Prostate gland (tissue), 2 donors: ENCODE data around the gene RNASE12. TPM values are rescaled to one million over a fixed set of nuclear protein-coding genes. Genes with fewer than 3 reads are reported as not detected.

Experiments
- DNase-seq: peaks from one replicate; pipeline ENCODE4 v3.0.0-alpha.2; 2019; ENCODE audit warnings: low spot score
- H3K27ac ChIP-seq, 2 donors: fragments of 200-600 bp; sonication (generic); 2 replicates each; pipeline ENCODE4 v1.5.1; 2017 to 2019
- H3K27me3 ChIP-seq: fragments of 200-600 bp; sonication (generic); replicated peaks from 2 replicates; pipeline ENCODE4 v1.5.1; 2019; ENCODE audit not compliant: insufficient read depth
- H3K36me3 ChIP-seq, 2 donors: fragments of 200-600 bp; sonication (generic); 1 replicate in 1 of 2; 2 replicates in 1 of 2; pipeline versions ENCODE4 v1.5.1 to v1.8.1; 2017 to 2019
- H3K4me1 ChIP-seq: fragments of 200-600 bp; sonication (generic); replicated peaks from 2 replicates; pipeline ENCODE4 v1.5.1; 2019
- H3K4me3 ChIP-seq, 2 donors: fragments of 200-600 bp; sonication (generic); 2 replicates each; pipeline ENCODE4 v1.5.1; 2017 to 2019
- H3K9me3 ChIP-seq: fragments of 200-600 bp; sonication (generic); 2 replicates; pipeline ENCODE4 v1.5.1; 2017
- POLR2A ChIP-seq: fragments of 450-650 bp; IDR thresholded peaks from one replicate; pipeline ENCODE4 v1.6.1; 2016; ENCODE audit warnings: antibody characterized with exemption, mild to moderate bottlenecking
- POLR2AphosphoS5 ChIP-seq: sonication (generic); formaldehyde crosslinking; IDR thresholded peaks from one replicate; pipeline ENCODE4 v1.6.1; 2017; ENCODE audit warnings: antibody characterized with exemption
- WGBS: methylation state at CpG from one replicate; pipeline ENCODE4 v1.1.5; 2018; 5-methylcytosine and 5-hydroxymethylcytosine counted together
- intact Hi-C: fragments of 100-400 bp; cut with DNase I; formaldehyde crosslinking; loops from one replicate; pipeline ENCODE4 v1.14.2; 2022
- total RNA-seq, 2 donors: library from RNA; depleted of rRNA; stranded (reverse); fragments of >200 nt; gene quantifications; one replicate each; pipeline ENCODE4 v1.1.0, GENCODE V29; 2016
- TF ChIP-seq, protein P1 (sequence below), 4 experiments: fragments of 200-600 bp in 2 of 4; fragments of 450-650 bp in 2 of 4; sonication (generic) in 2 of 4; IDR thresholded peaks; 1 replicate in 3 of 4; 2 replicates in 1 of 4; pipeline ENCODE4 v1.5.1; 2016 to 2019; ENCODE audit warnings: antibody characterized with exemption in 4 of 4, mild to moderate bottlenecking in 2 of 4, moderate library complexity in 2 of 4

The RNASE12 gene
- total RNA-seq, 2 donors from 2014 or later, result not detected

DNA sequence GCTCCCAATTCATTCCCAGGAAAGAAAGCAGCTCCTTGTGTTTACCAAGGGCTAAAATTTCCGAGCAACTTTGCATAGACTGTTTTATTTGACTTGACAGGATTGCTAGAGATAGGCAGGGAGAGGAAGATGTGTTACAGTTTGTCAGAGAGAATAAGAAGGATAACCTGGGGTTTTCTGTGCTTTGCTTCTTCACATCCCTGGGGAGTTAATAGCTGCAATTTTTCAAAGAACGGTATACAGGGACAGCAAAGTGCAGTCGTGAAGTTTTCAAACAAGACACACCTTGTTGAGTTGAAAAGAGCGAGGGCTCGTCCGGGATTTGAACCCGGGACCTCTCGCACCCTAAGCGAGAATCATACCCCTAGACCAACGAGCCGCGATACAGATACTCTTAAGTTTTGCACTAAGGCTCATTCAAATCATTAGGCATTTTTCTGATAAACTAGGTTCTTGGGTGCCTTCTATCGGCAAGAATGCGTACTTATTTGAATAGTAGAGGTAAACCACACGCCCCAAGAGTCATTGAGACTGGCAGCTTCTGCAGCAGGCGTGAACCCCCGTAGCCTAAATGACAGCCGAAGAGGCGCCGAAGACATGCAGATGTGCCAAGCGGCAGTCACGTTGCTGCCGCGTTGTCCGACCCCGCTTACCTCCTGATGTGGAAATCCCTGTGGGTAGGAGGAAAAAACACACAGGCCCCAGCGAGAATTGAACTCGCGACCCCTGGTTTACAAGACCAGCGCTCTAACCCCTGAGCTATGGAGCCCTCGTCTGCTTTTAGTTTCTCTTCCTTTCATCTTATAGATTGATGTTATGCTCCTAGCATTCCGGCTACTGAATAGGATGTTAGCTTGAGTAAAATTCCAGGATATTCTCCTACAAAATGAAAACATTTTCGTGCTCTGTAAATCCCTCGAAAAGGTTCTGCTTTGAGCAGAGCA, 22.2 kb upstream of the RNASE12 start:
- no peaks in the 10 kb centered on the region for H3K4me1 ChIP-seq
- WGBS, result under 1% methylated on average over 34 of the region's 34 CpGs
- intact Hi-C loops, result loop anchor here (2.0 to 10.0 kb wide), 5 partner anchors 69 to 481 kb away; partner anchors contain the start of genes CCNB1IP1, PIP4P1, TEP1 and ZNF219
- H3K27me3 ChIP-seq, result no peaks in the 10 kb centered on the region
- H3K4me3 ChIP-seq, result peak overlapping the region; percentile 37
- H3K36me3 ChIP-seq, result no peaks in the 10 kb centered on the region
- DNase-seq, result peak; percentile 84
- no peaks in the 10 kb centered on the region for H3K9me3 ChIP-seq
- TF ChIP-seq POLR2A, result no peak
- TF ChIP-seq POLR2AphosphoS5, result peak; percentile 84
- TF ChIP-seq, protein P1, sequence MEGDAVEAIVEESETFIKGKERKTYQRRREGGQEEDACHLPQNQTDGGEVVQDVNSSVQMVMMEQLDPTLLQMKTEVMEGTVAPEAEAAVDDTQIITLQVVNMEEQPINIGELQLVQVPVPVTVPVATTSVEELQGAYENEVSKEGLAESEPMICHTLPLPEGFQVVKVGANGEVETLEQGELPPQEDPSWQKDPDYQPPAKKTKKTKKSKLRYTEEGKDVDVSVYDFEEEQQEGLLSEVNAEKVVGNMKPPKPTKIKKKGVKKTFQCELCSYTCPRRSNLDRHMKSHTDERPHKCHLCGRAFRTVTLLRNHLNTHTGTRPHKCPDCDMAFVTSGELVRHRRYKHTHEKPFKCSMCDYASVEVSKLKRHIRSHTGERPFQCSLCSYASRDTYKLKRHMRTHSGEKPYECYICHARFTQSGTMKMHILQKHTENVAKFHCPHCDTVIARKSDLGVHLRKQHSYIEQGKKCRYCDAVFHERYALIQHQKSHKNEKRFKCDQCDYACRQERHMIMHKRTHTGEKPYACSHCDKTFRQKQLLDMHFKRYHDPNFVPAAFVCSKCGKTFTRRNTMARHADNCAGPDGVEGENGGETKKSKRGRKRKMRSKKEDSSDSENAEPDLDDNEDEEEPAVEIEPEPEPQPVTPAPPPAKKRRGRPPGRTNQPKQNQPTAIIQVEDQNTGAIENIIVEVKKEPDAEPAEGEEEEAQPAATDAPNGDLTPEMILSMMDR (IDR thresholded peaks at IDR 0.05), result peak; percentile 63 to 96 (median 80)
- H3K27ac ChIP-seq, result peak overlapping the region; percentile 67 to 76

DNA sequence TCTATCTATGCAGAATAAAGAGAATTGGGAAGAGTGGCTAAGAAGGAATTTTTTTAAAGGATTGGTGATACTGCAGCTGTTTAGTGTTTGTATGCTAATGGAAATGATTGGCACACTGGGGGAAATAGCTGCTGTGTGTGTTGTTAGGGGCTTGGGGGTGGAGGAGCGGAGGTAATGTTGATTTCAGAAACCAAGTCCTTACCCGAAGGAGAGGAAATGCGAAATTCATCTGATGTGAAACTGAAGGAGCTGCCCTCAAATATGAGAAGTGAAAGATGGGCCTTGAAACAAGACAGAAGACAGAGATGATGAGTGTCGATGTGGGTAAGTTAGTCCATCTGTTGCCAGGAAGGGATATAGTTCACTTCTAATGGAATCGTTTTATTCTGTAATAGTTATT, 21.2 kb upstream of the RNASE12 start:
- H3K36me3 ChIP-seq, result no peaks in the 10 kb centered on the region
- H3K4me1 ChIP-seq, result no peaks in the 10 kb centered on the region
- 49% methylated on average over 5 of the region's 5 CpGs for WGBS
- no peak overlapping the region for H3K4me3 ChIP-seq
- H3K27ac ChIP-seq, result no peak overlapping the region
- TF ChIP-seq, protein P1 (IDR thresholded peaks at IDR 0.05), result no peak
- TF ChIP-seq POLR2AphosphoS5 (no peak), POLR2A (no peak)
- intact Hi-C loops, result loop anchor here (2.0 to 10.0 kb wide), 5 partner anchors 70 to 482 kb away; partner anchors contain the start of genes CCNB1IP1, PIP4P1, TEP1 and ZNF219
- no peaks in the 10 kb centered on the region for H3K27me3 ChIP-seq
- no peaks in the 10 kb centered on the region for H3K9me3 ChIP-seq
- DNase-seq, result no peak

DNA sequence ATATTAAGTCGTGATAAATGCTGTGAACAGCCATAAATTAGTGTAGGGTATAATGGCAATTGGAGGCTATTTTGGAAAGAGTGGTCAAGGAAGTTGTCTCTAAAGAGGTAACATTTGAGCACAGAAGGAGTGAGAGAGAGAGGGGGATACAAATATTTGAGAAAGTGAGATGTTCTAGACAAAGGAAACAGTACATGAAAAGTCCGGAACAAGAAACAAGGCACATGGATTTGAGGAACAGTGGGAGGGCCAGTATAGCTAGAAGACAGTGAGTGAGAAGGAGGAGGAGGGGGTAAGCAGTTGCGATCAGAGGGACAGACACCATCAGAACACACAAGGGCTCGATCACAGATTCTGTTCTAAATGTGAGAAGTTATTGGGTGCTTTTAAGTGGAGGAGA, 20.1 kb upstream of the RNASE12 start:
- Histone ChIP-seq H3K36me3 (no peaks in the 10 kb centered on the region), H3K4me1 (no peaks in the 10 kb centered on the region), H3K9me3 (no peaks in the 10 kb centered on the region), H3K27ac (no peak overlapping the region), H3K27me3 (no peaks in the 10 kb centered on the region), H3K4me3 (no peak overlapping the region)
- intact Hi-C loops, result loop anchor here (5.0 to 10.0 kb wide), 4 partner anchors 149 to 484 kb away; partner anchors contain the start of genes CCNB1IP1, PIP4P1, TEP1 and ZNF219
- WGBS, result 50% methylated on average over 4 of the region's 4 CpGs
- TF ChIP-seq POLR2A, result no peak
- TF ChIP-seq POLR2AphosphoS5, result no peak
- TF ChIP-seq, protein P1 (IDR thresholded peaks at IDR 0.05), result no peak
- no peak for DNase-seq

DNA sequence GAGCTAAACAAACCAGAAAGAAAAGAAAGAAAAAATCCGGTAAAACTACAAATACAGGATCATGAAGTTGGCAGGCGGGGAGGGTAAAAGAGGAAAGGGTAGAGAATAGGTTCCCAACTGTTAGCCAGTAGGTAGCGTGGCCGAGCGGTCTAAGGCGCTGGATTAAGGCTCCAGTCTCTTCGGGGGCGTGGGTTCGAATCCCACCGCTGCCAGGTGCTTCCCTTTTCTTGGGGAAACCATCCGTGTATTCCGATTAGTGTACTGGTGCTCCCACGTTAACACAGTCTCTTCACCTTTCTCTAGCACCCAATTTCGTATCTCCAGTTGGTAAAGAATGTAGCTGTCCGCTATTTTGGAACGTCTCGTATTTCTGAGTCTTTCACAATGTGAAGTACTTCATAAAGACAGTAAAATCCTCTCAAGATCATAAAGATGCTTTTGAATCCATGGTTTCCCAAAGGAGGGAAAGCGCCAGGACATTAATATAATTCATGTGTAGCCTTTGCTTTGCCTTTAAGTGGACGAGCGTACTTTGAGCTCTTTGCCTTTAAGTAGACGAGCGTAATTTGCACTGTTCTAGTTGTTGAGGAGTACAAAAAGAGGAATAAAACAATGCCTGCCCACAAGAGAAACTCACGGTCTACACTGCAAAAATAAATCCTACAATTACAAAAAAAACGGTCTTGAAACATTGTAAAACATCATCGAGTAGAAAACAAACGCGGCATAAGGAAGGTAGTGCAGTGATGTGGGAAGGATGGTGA, 19.0 kb upstream of the RNASE12 start:
- Histone ChIP-seq H3K9me3 (no peaks in the 10 kb centered on the region), H3K4me3 (peak overlapping the region; percentile 59 to 74), H3K4me1 (no peaks in the 10 kb centered on the region), H3K27ac (peak overlapping the region; percentile 76 to 81), H3K27me3 (no peaks in the 10 kb centered on the region), H3K36me3 (no peaks in the 10 kb centered on the region)
- peak; percentile 59 for TF ChIP-seq POLR2AphosphoS5
- TF ChIP-seq, protein P1 (IDR thresholded peaks at IDR 0.05), result no peak
- intact Hi-C loops, result loop anchor here (5.0 to 10.0 kb wide), 4 partner anchors 148 to 485 kb away; partner anchors contain the start of genes CCNB1IP1, PIP4P1, TEP1 and ZNF219
- 3% methylated on average over 27 of the region's 27 CpGs for WGBS
- peak; percentile 80 for DNase-seq
